Body of pancreas (tissue), 4 donors: Measurements from ENCODE around the gene DLGAP1.

Source experiments
- POLR2A ChIP-seq, 3 donors: fragments of 450-650 bp; IDR thresholded peaks; one replicate each; pipeline ENCODE4 v1.6.1; 2016; ENCODE audit warnings: antibody characterized with exemption in 3 of 3, mild to moderate bottlenecking in 2 of 3
- TF ChIP-seq, protein P1 (sequence below), 7 experiments: fragments of 450-650 bp in 4 of 7; fragments of 200-600 bp in 3 of 7; sonication (generic) in 3 of 7; IDR thresholded peaks; one replicate each; pipeline ENCODE4 v1.5.1; 2016 to 2019; ENCODE audit warnings: antibody characterized with exemption in 7 of 7

DNA sequence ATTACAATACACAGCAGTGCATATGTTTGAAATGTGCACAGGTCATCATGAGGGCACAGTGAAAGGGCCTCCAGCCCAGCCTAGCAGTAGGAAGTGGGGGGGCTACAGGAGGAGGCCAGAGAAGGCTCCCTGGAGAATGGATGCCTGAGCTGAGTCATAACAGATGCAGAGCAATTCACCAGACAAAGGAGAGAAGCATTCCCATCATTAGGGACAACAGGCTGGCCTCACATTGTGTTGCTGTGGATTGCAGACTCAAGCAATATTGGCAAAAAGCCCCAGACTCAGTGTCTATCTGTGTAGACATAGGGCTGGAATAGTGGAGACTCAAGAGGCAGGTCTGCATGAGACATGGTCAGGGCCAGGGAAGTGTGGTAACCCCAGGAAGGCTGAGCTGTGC is 329.9 kb downstream of the DLGAP1 start:
- TF ChIP-seq, protein P1, sequence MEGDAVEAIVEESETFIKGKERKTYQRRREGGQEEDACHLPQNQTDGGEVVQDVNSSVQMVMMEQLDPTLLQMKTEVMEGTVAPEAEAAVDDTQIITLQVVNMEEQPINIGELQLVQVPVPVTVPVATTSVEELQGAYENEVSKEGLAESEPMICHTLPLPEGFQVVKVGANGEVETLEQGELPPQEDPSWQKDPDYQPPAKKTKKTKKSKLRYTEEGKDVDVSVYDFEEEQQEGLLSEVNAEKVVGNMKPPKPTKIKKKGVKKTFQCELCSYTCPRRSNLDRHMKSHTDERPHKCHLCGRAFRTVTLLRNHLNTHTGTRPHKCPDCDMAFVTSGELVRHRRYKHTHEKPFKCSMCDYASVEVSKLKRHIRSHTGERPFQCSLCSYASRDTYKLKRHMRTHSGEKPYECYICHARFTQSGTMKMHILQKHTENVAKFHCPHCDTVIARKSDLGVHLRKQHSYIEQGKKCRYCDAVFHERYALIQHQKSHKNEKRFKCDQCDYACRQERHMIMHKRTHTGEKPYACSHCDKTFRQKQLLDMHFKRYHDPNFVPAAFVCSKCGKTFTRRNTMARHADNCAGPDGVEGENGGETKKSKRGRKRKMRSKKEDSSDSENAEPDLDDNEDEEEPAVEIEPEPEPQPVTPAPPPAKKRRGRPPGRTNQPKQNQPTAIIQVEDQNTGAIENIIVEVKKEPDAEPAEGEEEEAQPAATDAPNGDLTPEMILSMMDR (IDR thresholded peaks at IDR 0.05) = no peak
- no peak for TF ChIP-seq POLR2A (IDR thresholded peaks at IDR 0.05)
